GM12878 (cell line): ENCODE measurements around the gene B4GALT1. TPM values are rescaled to one million over a fixed set of nuclear protein-coding genes. Genes with fewer than 3 reads are reported as not detected.

ENCODE experiments used
- ATAC-seq: fragments of 200-7000 bp; cut with Tn5 transposase; 3 replicates; pipeline ENCODE4 v1.9.1; 2020; ENCODE audit warnings: mild to moderate bottlenecking, moderate library complexity
- BruUV-seq: library from RNA; stranded (reverse); fragments of 400-500 nt; replicated peaks from 2 replicates; lab custom pipeline; 2021; lab: Mats Ljungman, UMichigan
- CTCF ChIA-PET: fragments of 300-600 bp; sonication (Branson Sonifier 250); formaldehyde crosslinking; extraction: SDS; loops from one replicate; lab custom pipeline; 2021; ENCODE audit warnings: inconsistent platforms; lab: Yijun Ruan, JAX
- POLR2A ChIA-PET: fragments of 350-600 bp; formaldehyde crosslinking; extraction: SDS; loops from one replicate; lab custom pipeline; 2021; ENCODE audit warnings: inconsistent platforms; lab: Charles Lee
- RAD21 ChIA-PET: fragments of 300-600 bp; sonication (Branson Sonifier 250); formaldehyde crosslinking; loops from one replicate; lab custom pipeline; 2023; ENCODE audit warnings: antibody characterized with exemption; ENCODE audit not compliant: unreplicated experiment; lab: Charles Lee
- SMC1A ChIA-PET: fragments of 300-600 bp; sonication (Branson Sonifier 250); formaldehyde crosslinking; loops from one replicate; lab custom pipeline; 2023; ENCODE audit not compliant: unreplicated experiment, uncharacterized antibody; lab: Charles Lee
- DNase-seq: peaks from one replicate; pipeline ENCODE4 v3.0.0-alpha.2; 2011; ENCODE audit warnings: low read depth, low spot score
- FAIRE-seq: peaks from 3 replicates; lab custom pipeline; 2011; peaks lifted over from hg19 to GRCh38; lab: Jason Lieb, UNC
- H2AFZ ChIP-seq: 2 replicates; pipeline ENCODE4 v1.6.0; 2011; ENCODE audit warnings: low read depth, low read length, control low read depth; ENCODE audit not compliant: control insufficient read depth
- H3K27ac ChIP-seq: 2 replicates; pipeline ENCODE4 v1.5.1; 2011; ENCODE audit warnings: control low read depth; ENCODE audit not compliant: control insufficient read depth, insufficient read depth
- H3K27me3 ChIP-seq, 2 experiments: replicated peaks in 1 of 2; 2 replicates each; pipeline versions ENCODE4 v1.6.0 to v1.6.1; 2011; ENCODE audit warnings: low read length in 1 of 2; ENCODE audit not compliant: control insufficient read depth in 2 of 2, insufficient read depth in 2 of 2
- H3K36me3 ChIP-seq, 2 experiments: 2 replicates each; pipeline ENCODE4 v1.5.1; 2011; ENCODE audit warnings: low read length in 1 of 2; ENCODE audit not compliant: control insufficient read depth in 2 of 2, insufficient read depth in 2 of 2
- H3K4me1 ChIP-seq: 2 replicates; pipeline ENCODE4 v1.6.1; 2011; ENCODE audit warnings: mild to moderate bottlenecking, low read length, moderate library complexity, mixed read lengths; ENCODE audit not compliant: control insufficient read depth, insufficient read depth
- H3K4me2 ChIP-seq: 2 replicates; pipeline ENCODE4 v1.6.0; 2011; ENCODE audit warnings: control low read depth; ENCODE audit not compliant: control insufficient read depth, insufficient read depth
- H3K4me3 ChIP-seq: fragments of 200-600 bp; sonication (generic); 2 replicates; pipeline ENCODE4 v1.5.1; 2016
- H3K79me2 ChIP-seq: 2 replicates; pipeline ENCODE4 v1.6.0; 2011; ENCODE audit warnings: low read length; ENCODE audit not compliant: control insufficient read depth, insufficient read depth
- H3K9ac ChIP-seq: 2 replicates; pipeline ENCODE4 v1.8.0; 2011; ENCODE audit warnings: low read length, control low read depth, mixed read lengths; ENCODE audit not compliant: control insufficient read depth, insufficient read depth
- H3K9me3 ChIP-seq: replicated peaks from 3 replicates; pipeline ENCODE4 v1.5.1; 2011; ENCODE audit warnings: mild to moderate bottlenecking, low read length; ENCODE audit not compliant: control insufficient read depth, insufficient read depth
- H4K20me1 ChIP-seq: 2 replicates; pipeline ENCODE4 v1.6.0; 2011; ENCODE audit not compliant: control insufficient read depth, insufficient read depth
- CBFB ChIP-seq: IDR thresholded peaks from 2 replicates; pipeline ENCODE4 v1.6.1; 2016; ENCODE audit warnings: antibody characterized with exemption, low read depth
- EGR1 ChIP-seq, 2 experiments: IDR thresholded peaks; 1 replicate in 1 of 2; 2 replicates in 1 of 2; pipeline ENCODE4 v1.6.1; 2011 to 2012; ENCODE audit warnings: low read depth in 2 of 2, low read length in 2 of 2, borderline replicate concordance in 1 of 2, mild to moderate bottlenecking in 1 of 2, moderate library complexity in 1 of 2
- FOXM1 ChIP-seq: IDR thresholded peaks from 2 replicates; pipeline ENCODE4 v1.6.1; 2012; ENCODE audit warnings: low read depth, mild to moderate bottlenecking, inconsistent platforms, low read length, moderate library complexity
- MYB ChIP-seq: fragments of 150-350 bp; IDR thresholded peaks from 2 replicates; pipeline ENCODE4 v1.6.1; 2014; ENCODE audit warnings: mild to moderate bottlenecking, low read depth, low read length, borderline replicate concordance
- MYC ChIP-seq: IDR thresholded peaks from 2 replicates; pipeline ENCODE4 v1.6.1; 2011; ENCODE audit warnings: mild to moderate bottlenecking, low read length, moderate library complexity, inconsistent platforms; ENCODE audit not compliant: insufficient read depth, insufficient replicate concordance, insufficient read length, severe bottlenecking
- POLR2A ChIP-seq: IDR thresholded peaks from 2 replicates; pipeline ENCODE4 v1.6.1; 2011; ENCODE audit warnings: low read depth, mild to moderate bottlenecking, low read length
- POLR2AphosphoS2 ChIP-seq: IDR thresholded peaks from 2 replicates; pipeline ENCODE4 v1.6.1; 2011; ENCODE audit warnings: low read depth, mild to moderate bottlenecking, low read length, improper control_type of control experiment, moderate library complexity
- REST ChIP-seq: IDR thresholded peaks from 2 replicates; pipeline ENCODE4 v1.6.1; 2012; ENCODE audit warnings: mild to moderate bottlenecking, low read depth, low read length
- SKIL ChIP-seq: fragments of 450-650 bp; IDR thresholded peaks from 2 replicates; pipeline ENCODE4 v1.6.1; 2017; ENCODE audit warnings: mild to moderate bottlenecking, low read depth, inconsistent platforms; ENCODE audit not compliant: poor library complexity, severe bottlenecking
- SREBF1 ChIP-seq: IDR thresholded peaks from 2 replicates; pipeline ENCODE4 v1.6.1; 2012; ENCODE audit warnings: mild to moderate bottlenecking, low read length
- YY1 ChIP-seq: IDR thresholded peaks from 2 replicates; pipeline ENCODE4 v1.6.1; 2011; ENCODE audit warnings: low read depth, mild to moderate bottlenecking, low read length
- WGBS: methylation state at CpG from one replicate; pipeline ENCODE4 v1.1.6; 2016; ENCODE audit warnings: low lambda C conversion rate; ENCODE audit not compliant: insufficient replicate concordance, insufficient coverage; ENCODE audit errors: missing lambda C conversion rate; 5-methylcytosine and 5-hydroxymethylcytosine counted together
- in situ Hi-C: fragments of 300-500 bp; cut with MboI; formaldehyde crosslinking; loops from 9 replicates; pipeline ENCODE4 v1.14.3; 2018; ENCODE audit warnings: mixed read lengths
- intact Hi-C: fragments of 100-400 bp; cut with micrococcal nuclease; formaldehyde crosslinking; loops from one replicate; pipeline ENCODE4 v1.14.2; 2022; ENCODE audit not compliant: unreplicated experiment
- polyA plus RNA-seq, 11 experiments: library from polyadenylated mRNA; depleted of rRNA in 4 of 11; unstranded in 6 of 11; stranded (reverse) in 5 of 11; fragments of >200 nt; fragmentation: Nextera tagmentation in 4 of 11; fragmentation: Illumina TruSeq in 1 of 11; extraction: Ambion mirVana in 4 of 11; extraction: Trizol in 1 of 11; gene quantifications; 1 replicate in 1 of 11; 2 replicates in 10 of 11; pipeline versions ENCODE4 v1.2.1 to v1.2.3, GENCODE V29; 2011 to 2016; ENCODE audit warnings: inconsistent platforms in 2 of 11, missing spikeins in 2 of 11, low read depth in 1 of 11
- total RNA-seq, 4 experiments: library from RNA; depleted of rRNA in 3 of 4; stranded (reverse); fragments of >200 nt in 3 of 4; fragmentation: Illumina TruSeq in 1 of 4; extraction: Trizol in 1 of 4; gene quantifications; 2 replicates each; pipeline versions ENCODE4 v1.2.1 to v1.2.3, GENCODE V29; 2013 to 2021
- TF ChIP-seq, protein P1 (sequence below): fragments of 450-650 bp; conservative IDR thresholded peaks from 2 replicates; pipeline ENCODE4 v1.6.1; 2017; ENCODE audit warnings: mild to moderate bottlenecking, moderate library complexity

B4GALT1 gene
- total and polyA plus RNA-seq, 10 of the 15 experiments (the other 5 are each of a cell fraction or from before 2014, with no cell fraction given) = 12.7 to 79.0 (median 41.0) TPM

DNA sequence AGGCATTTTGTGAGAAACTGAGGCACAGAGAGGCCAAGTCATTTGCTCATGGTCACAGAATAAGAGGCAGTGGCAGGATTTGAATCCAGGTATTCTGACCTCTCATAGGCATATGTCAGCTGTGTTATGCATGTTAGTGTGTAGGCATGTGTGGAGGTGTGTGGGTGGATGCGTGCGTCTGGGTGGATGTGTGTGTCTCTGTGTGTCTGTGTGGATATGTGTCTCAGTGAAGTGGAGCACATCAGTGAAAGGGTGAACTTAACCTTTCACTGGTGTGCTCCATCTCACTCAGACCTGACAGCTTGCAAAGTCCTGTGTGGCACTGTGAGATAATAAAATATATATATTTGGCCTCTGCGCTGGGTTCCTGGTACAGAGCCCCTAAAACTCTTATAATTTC is 58.7 kb downstream of the B4GALT1 start:
- TF ChIP-seq POLR2A (peak; percentile 54; the same call in 1 of the 2 replicates), SREBF1 (no peak), MYB (no peak), EGR1 (IDR thresholded peaks at IDR 0.05; ENCODE audit: borderline replicate concordance in 1 of 2, low read depth in 2 of 2, low read length in 2 of 2) (0 out of 3 replicates have a peak, but pooled peaks of 1 of the 2 experiments have one; percentile 4), MYC (no peak), FOXM1 (no peak), SKIL (no peak), REST (no peak), YY1 (no peak), CBFB (no peak), POLR2AphosphoS2 (peak; percentile 40; the same call in 1 of the 2 replicates)
- TF ChIP-seq, protein P1, sequence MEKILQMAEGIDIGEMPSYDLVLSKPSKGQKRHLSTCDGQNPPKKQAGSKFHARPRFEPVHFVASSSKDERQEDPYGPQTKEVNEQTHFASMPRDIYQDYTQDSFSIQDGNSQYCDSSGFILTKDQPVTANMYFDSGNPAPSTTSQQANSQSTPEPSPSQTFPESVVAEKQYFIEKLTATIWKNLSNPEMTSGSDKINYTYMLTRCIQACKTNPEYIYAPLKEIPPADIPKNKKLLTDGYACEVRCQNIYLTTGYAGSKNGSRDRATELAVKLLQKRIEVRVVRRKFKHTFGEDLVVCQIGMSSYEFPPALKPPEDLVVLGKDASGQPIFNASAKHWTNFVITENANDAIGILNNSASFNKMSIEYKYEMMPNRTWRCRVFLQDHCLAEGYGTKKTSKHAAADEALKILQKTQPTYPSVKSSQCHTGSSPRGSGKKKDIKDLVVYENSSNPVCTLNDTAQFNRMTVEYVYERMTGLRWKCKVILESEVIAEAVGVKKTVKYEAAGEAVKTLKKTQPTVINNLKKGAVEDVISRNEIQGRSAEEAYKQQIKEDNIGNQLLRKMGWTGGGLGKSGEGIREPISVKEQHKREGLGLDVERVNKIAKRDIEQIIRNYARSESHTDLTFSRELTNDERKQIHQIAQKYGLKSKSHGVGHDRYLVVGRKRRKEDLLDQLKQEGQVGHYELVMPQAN = no peak
- H3K9me3 ChIP-seq = no peaks in the 10 kb centered on the region
- no peak overlapping the region for H3K4me3 ChIP-seq
- H2AFZ ChIP-seq = no peak overlapping the region
- H3K4me1 ChIP-seq = no peaks in the 10 kb centered on the region
- POLR2A ChIA-PET = no interaction called here
- H3K27me3 ChIP-seq = no peaks in the 10 kb centered on the region
- WGBS = 99% methylated on average over 3 of the region's 3 CpGs
- in situ Hi-C loops = no loop called here
- RAD21 ChIA-PET = interaction anchor here (1.6 kb wide), 1 partner anchor 62 kb away, joined by 6 read pairs; no protein-coding TSS in a partner anchor
- ATAC-seq (no peak; the same call in 2 of the 3 replicates), FAIRE-seq (peak; percentile 18), DNase-seq (no peak)
- H3K79me2 ChIP-seq = no peaks in the 10 kb centered on the region
- intact Hi-C loops = no loop called here
- H3K9ac ChIP-seq = no peak overlapping the region
- peaks cover 10 to 17% of the 10 kb centered on the region in 2 experiments for H3K36me3 ChIP-seq
- SMC1A ChIA-PET = interaction anchor here (0.8 kb wide), 1 partner anchor 24 kb away, joined by 3 read pairs; no protein-coding TSS in a partner anchor
- 0 out of 2 replicates have a peak, but pooled peaks cover 4% of the 10 kb centered on the region for H4K20me1 ChIP-seq
- no peak overlapping the region for H3K27ac ChIP-seq
- no peak overlapping the region for H3K4me2 ChIP-seq
- BruUV-seq = no TSS peak
- CTCF ChIA-PET = interaction anchor here (0.8 kb wide), 1 partner anchor 118 kb away, joined by 3 read pairs; no protein-coding TSS in a partner anchor
